D721Med (cell line): Measurements from ENCODE around the gene ARMC6.

Experiments used
- DNase-seq: peaks from one replicate; pipeline ENCODE4 v3.0.0; 2011; ENCODE audit warnings: low spot score; ENCODE audit not compliant: insufficient read length
- FAIRE-seq: peaks from 2 replicates; lab custom pipeline; 2011; peaks lifted over from hg19 to GRCh38; lab: Jason Lieb, UNC
- TF ChIP-seq, protein P1 (sequence below): IDR thresholded peaks from 2 replicates; pipeline ENCODE4 v1.5.1; 2012; ENCODE audit warnings: mild to moderate bottlenecking, control low read depth; ENCODE audit not compliant: insufficient read depth; ENCODE audit errors: missing control alignments

ARMC6 gene

DNA sequence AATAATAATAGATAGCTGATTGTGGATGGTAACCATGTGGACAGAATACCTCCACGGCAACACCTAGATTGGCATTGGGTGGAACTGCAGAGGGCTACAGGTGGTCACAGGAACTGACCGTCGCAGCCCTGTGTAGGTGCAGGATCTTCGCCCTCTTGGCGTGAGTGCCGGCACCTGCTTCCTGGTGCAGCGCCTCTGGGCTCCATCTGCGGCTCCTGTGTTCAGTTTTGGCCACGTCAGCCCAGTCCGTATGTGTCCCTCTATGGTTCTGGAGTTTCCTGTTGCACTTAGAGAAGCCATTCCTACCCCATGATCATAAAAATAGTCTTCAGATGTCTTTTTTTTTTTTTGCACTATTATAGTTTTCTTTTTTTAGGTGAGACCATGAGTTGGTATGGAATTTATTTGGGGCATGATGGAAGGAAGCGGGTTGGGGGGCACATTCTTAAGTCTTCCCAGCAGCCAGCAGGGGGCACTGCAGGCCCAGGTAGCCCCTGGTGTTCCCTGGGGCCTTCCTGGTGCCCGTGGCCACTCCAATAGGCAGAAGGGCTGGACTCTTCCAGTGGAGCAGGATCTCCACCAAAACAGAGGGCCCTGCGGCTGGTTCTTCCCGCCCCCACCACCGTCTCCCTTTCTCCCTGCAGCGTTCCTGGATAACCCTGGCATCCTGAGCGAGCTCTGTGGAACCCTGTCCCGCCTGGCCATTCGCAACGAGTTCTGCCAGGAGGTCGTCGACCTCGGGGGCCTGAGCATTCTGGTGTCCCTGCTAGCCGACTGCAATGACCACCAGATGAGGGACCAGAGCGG is 20.3 kb downstream of the ARMC6 start:
- peak; percentile 88 for DNase-seq
- no peak for FAIRE-seq
- TF ChIP-seq, protein P1, sequence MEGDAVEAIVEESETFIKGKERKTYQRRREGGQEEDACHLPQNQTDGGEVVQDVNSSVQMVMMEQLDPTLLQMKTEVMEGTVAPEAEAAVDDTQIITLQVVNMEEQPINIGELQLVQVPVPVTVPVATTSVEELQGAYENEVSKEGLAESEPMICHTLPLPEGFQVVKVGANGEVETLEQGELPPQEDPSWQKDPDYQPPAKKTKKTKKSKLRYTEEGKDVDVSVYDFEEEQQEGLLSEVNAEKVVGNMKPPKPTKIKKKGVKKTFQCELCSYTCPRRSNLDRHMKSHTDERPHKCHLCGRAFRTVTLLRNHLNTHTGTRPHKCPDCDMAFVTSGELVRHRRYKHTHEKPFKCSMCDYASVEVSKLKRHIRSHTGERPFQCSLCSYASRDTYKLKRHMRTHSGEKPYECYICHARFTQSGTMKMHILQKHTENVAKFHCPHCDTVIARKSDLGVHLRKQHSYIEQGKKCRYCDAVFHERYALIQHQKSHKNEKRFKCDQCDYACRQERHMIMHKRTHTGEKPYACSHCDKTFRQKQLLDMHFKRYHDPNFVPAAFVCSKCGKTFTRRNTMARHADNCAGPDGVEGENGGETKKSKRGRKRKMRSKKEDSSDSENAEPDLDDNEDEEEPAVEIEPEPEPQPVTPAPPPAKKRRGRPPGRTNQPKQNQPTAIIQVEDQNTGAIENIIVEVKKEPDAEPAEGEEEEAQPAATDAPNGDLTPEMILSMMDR: peak; percentile 51

DNA sequence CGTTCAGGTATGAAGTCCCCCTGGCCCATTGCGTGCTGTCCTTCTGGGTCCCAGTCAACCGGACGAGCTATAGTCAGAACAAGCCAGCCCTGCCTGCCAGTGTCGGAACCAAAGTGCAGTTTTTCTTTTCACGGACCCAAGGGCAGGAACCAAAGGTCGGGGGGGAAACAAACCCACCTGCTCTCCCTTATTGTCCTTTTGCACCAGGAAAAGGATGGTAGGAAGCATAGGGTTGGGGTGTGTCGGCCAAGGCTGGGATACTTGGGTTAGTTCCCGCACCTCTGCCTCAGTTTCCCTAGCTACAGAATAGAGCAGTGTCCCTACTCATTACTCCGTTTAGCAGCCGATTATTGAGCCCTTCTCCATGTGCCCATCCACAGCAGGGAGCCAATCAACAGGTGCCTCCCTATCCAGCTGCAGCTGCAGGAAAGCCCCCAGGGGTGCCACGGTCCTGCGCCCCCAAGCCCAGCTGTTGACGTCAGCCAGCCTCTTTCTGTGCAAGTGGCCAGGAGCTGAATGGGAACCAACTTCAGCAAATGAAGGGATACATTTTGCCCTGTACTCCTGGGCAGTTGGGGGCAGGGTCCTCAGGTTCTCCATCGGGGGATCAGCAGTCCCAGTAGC is 21.0 kb downstream of the ARMC6 start:
- TF ChIP-seq, protein P1: no peak
- FAIRE-seq (no peak), DNase-seq (no peak)

DNA sequence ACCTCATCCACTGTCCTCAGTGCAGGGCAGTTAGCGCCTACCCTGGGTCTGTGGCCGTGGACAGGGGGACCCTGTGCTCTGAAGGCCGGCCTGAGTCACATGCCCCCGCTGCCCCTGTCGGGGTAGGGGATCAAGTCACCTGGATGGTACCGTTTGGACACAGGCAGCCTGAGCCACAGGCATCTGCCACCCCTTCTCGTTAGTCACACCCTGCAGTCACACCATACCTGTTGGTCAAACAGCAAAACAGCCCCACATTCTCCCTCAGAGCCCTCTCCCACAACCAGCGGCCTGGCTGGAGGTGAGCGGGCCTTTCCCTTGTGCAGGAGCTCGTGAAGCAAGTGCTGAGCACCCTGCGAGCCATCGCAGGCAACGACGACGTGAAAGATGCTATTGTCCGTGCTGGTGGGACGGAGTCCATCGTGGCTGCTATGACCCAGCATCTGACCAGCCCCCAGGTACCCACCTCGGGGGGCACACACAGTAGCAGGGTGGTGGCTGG is 21.6 kb downstream of the ARMC6 start:
- FAIRE-seq (no peak), DNase-seq (no peak)
- TF ChIP-seq, protein P1: no peak

DNA sequence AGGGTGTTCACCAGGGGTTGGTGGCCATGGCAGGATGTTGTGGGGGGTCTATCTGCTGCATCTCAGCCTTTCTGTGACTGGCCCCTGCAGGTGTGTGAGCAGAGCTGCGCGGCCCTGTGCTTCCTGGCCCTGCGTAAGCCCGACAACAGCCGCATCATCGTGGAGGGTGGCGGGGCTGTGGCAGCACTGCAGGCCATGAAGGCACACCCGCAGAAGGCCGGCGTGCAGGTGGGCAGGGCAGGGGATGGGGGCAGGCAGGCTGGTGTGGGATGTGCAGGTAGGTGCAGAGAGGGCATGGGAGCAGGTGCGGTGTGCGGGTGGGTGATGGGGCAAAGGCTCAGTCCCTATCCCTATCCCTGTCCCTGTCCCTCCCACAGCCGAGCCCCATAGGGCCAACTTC is 22.3 kb downstream of the ARMC6 start:
- DNase-seq (no peak), FAIRE-seq (no peak)
- TF ChIP-seq, protein P1: no peak

DNA sequence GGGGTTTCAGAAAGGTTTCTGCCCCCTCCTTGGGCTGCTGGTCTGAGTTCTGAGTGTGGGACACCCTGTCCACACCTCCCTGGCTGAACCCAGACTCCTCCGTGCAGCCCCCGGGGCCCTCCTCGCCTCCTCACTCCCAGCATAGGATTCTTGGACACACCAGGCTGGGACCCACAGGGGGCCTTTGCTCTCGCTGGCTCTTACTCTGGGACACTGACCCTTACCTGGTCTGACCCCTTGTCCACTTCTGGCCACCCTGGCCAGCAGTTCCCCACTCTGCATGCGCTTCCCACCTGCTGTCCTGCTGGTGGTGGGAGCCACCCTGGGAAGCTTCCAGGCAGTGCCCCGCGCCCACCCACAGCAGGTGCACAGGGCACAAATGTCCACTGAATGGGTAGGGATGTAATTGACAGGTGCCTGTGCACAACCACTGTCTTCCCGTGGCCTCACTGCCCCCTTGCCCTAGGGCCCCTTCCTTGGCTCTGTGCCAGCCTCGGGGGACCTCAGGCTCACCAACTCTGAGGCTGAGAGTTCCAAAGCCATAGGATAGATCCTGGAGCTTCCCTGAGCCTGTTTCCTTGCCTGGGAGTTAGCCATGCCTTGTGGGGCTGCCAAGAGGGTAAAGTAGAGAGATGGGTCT is 23.4 kb downstream of the ARMC6 start:
- no peak for DNase-seq
- no peak for FAIRE-seq
- TF ChIP-seq, protein P1: no peak

DNA sequence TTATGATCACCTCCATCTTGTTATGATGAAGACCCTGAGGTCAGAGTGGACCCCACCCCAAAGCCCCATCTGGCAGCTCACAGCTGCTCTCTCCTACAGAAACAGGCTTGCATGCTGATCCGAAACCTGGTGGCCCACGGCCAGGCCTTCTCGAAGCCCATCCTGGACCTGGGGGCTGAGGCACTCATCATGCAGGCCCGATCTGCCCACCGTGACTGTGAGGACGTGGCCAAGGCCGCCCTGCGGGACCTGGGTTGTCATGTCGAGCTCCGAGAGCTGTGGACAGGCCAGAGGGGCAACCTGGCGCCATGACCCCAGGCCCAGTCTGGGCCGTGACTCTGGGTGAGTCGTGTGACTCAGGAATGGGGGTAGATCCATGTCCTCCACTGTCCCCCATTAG is 23.9 kb downstream of the ARMC6 start:
- FAIRE-seq: no peak
- TF ChIP-seq, protein P1: no peak
- no peak for DNase-seq
